Heart right ventricle (tissue), 16 donors: ENCODE measurements around the gene MYO18B. TPM values are rescaled to one million over a fixed set of nuclear protein-coding genes. Genes with fewer than 3 reads are reported as not detected.

ENCODE experiments used
- ATAC-seq, 8 donors: fragments of 200-7000 bp; cut with Tn5 transposase; one replicate each; pipeline ENCODE4 v1.9.1; 2020; ENCODE audit warnings: mild to moderate bottlenecking in 8 of 8, moderate library complexity in 8 of 8, moderate number of reproducible peaks in 1 of 8
- DNase-seq, 2 donors: peaks; one replicate each; pipeline ENCODE4 v3.0.0-alpha.2; 2020
- H3K27ac ChIP-seq, 10 donors: fragments of 200-600 bp; sonication (generic) in 2 of 10; one replicate each; pipeline versions ENCODE4 v1.5.0 to v1.8.0; 2020 to 2022; ENCODE audit warnings: mild to moderate bottlenecking in 3 of 10
- H3K27me3 ChIP-seq, 7 donors: fragments of 200-600 bp; one replicate each; pipeline ENCODE4 v1.8.0; 2021 to 2022; ENCODE audit warnings: mild to moderate bottlenecking in 2 of 7
- H3K36me3 ChIP-seq, 9 donors: fragments of 200-600 bp; sonication (generic) in 1 of 9; one replicate each; pipeline versions ENCODE4 v1.5.0 to v1.8.0; 2020 to 2022; ENCODE audit warnings: mild to moderate bottlenecking in 2 of 9
- H3K4me1 ChIP-seq, 9 donors: fragments of 200-600 bp; sonication (generic) in 1 of 9; one replicate each; pipeline versions ENCODE4 v1.5.0 to v1.8.0; 2020 to 2022; ENCODE audit warnings: mild to moderate bottlenecking in 4 of 9
- H3K4me3 ChIP-seq, 10 donors: fragments of 200-600 bp; sonication (generic) in 2 of 10; one replicate each; pipeline versions ENCODE4 v1.5.0 to v1.8.0; 2020 to 2022; ENCODE audit warnings: mild to moderate bottlenecking in 7 of 10, moderate library complexity in 2 of 10
- H3K9me3 ChIP-seq, 11 donors: fragments of 200-600 bp in 10 of 11; sonication (generic) in 2 of 11; one replicate each; pipeline versions ENCODE4 v1.5.0 to v1.8.0; 2013 to 2022; ENCODE audit warnings: mild to moderate bottlenecking in 2 of 11, control low read depth in 1 of 11, moderate library complexity in 1 of 11
- WGBS, 2 donors: extraction: QIAGEN DNeasy Blood & Tissue Kit; methylation state at CpG; one replicate each; pipeline ENCODE4 v1.1.7; 2013; ENCODE audit warnings: inconsistent platforms in 1 of 2; 5-methylcytosine and 5-hydroxymethylcytosine counted together
- intact Hi-C, 10 donors: fragments of 100-400 bp; cut with DNase I; formaldehyde crosslinking; loops; one replicate each; pipeline versions ENCODE4 v1.11.1 to v1.14.2; 2022
- polyA plus RNA-seq, 2 donors: library from polyadenylated mRNA; stranded (reverse); fragments of 200-250 nt; gene quantifications; one replicate each; pipeline ENCODE4 v1.2.3, GENCODE V29; 2013
- total RNA-seq, 10 donors: library from RNA; stranded (reverse); fragmentation: NEBNext Ultra II Directional in 3 of 10; extraction: Animal tissue kit (Norgen Biotek cat#: 25700) in 3 of 10; gene quantifications; one replicate each; pipeline versions ENCODE4 v1.2.1 to v1.2.4, GENCODE V29; 2021 to 2023
- TF ChIP-seq, protein P1 (sequence below), 9 donors: fragments of 200-600 bp; sonication (generic) in 2 of 9; IDR thresholded peaks; one replicate each; pipeline versions ENCODE4 v1.5.0 to v1.8.0; 2021 to 2022; ENCODE audit warnings: antibody characterized with exemption in 9 of 9, mild to moderate bottlenecking in 5 of 9, moderate library complexity in 1 of 9
- donor health status: Arrhythmogenic right ventricular cardiomyopathy.
- donor health status: ischemic (EF 13 %, LVEDD 7.1; RV severe dilation, severe dysfunction).
- donor health status: healthy with polysubstance abuse.
- donor health status: DM: no; HTN: yes; CAD: no.
- donor health status: DM: no; HTN: no; CAD: no.
- donor health status: ischemic (EF 25% LVEDD 6.9; RV normal size, moderate dysfunction).
- donor health status: ischemic (EF 25% LVEDD 5.7; RV mildly dilated, moderate dysfunction).
- donor health status: healthy.
- donor health status: DM: yes; HTN: yes; CAD: no.
- donor health status: Ischemic cardiomyopathy.
- donor health status: ischemic (EF 35%, LVEDD 5.7; RV mildly dilated, moderate dysfunction).
- donor health status: nonischemic (EF 11% LVEDD 7.7; RV severe dilation, severe dysfunction).
- donor health status: DM: yes; HTN: yes; CAD: no.
- donor health status: PGD.
- donor health status: ischemic (EF 29% LVEDD 5.4; RV normal size, mild dysfunction).
- donor health status: nonischemic (EF 23%, LVEDD 6.1; RV moderate dilation, normal function).

The MYO18B gene
- total and polyA plus RNA-seq, 12 donors = 111 to 407 (median 210) TPM

DNA sequence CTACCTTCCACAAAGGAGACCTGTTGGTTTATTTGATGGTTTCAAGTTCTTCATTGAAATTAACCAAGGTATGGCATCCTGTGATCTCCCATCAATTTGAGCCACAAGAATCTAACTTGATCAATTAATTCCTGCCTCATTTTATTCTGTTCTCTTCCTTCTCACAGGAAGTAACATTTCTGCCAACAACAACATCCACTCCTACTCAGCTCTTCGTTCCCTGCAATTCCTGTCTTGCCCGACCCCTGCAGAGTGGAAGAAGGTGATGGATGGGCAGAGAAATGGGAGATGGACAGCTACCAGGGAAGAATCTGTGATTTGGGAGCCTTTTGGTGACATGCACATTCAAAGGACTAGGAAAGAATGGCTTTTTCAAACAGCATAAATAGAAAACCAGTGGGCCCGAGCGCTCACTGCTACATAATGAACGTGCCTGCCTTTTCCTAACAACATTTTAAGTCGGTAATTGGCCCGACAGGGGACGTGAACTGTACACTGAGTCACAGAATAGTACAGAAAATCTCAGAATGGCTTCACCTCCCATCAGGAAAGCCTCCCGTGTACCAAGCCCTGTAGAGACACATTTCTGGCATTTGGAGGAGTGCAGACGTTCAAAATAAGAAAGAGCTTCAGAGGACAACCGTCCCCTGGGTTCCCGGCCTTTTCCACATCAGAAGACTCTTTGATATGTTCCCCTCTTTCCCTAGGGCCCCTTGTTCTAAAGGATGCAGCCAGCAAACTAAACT is 314.6 kb downstream of the MYO18B start:
- TF ChIP-seq, protein P1, sequence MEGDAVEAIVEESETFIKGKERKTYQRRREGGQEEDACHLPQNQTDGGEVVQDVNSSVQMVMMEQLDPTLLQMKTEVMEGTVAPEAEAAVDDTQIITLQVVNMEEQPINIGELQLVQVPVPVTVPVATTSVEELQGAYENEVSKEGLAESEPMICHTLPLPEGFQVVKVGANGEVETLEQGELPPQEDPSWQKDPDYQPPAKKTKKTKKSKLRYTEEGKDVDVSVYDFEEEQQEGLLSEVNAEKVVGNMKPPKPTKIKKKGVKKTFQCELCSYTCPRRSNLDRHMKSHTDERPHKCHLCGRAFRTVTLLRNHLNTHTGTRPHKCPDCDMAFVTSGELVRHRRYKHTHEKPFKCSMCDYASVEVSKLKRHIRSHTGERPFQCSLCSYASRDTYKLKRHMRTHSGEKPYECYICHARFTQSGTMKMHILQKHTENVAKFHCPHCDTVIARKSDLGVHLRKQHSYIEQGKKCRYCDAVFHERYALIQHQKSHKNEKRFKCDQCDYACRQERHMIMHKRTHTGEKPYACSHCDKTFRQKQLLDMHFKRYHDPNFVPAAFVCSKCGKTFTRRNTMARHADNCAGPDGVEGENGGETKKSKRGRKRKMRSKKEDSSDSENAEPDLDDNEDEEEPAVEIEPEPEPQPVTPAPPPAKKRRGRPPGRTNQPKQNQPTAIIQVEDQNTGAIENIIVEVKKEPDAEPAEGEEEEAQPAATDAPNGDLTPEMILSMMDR (IDR thresholded peaks at IDR 0.05) = no peak
- intact Hi-C loops = no loop called here
- Histone ChIP-seq H3K36me3 (peaks cover 0 to 17% (median 0%) of the 10 kb centered on the region in 9 donors), H3K27me3 (peaks cover 0 to 13% (median 0%) of the 10 kb centered on the region in 7 donors), H3K4me1 (no peaks in the 10 kb centered on the region), H3K9me3 (no peaks in the 10 kb centered on the region), H3K4me3 (no peak overlapping the region), H3K27ac (no peak overlapping the region)
- WGBS, 2 donors = 71 to 76% methylated on average over 12 of the region's 12 CpGs
- DNase-seq (no peak), ATAC-seq (no peak)

DNA sequence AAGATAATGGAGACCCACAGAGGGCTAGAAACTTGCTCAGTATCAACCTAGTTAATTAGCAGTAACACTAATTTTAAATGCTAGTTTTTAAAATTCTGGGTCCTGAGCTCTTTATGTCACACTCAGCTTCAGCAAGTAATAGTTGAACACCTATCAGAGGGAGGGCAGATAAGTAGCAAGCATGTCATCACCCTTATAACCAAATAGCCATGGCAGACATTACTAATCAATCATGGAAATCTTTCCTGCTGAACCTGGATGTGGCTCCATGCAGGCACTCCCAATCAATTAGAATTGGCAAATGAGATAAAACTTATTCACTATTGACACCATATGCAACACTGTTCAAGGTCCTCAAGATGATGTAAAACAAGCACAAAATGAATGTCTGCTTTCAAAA is 315.7 kb downstream of the MYO18B start:
- TF ChIP-seq, protein P1 (IDR thresholded peaks at IDR 0.05) = no peak
- Histone ChIP-seq H3K4me3 (no peak overlapping the region), H3K4me1 (no peaks in the 10 kb centered on the region), H3K9me3 (no peaks in the 10 kb centered on the region), H3K36me3 (peaks cover 0 to 17% (median 0%) of the 10 kb centered on the region in 9 donors), H3K27ac (no peak overlapping the region), H3K27me3 (peaks cover 0 to 13% (median 0%) of the 10 kb centered on the region in 7 donors)
- intact Hi-C loops = no loop called here
- DNase-seq = no peak
- ATAC-seq = no peak

DNA sequence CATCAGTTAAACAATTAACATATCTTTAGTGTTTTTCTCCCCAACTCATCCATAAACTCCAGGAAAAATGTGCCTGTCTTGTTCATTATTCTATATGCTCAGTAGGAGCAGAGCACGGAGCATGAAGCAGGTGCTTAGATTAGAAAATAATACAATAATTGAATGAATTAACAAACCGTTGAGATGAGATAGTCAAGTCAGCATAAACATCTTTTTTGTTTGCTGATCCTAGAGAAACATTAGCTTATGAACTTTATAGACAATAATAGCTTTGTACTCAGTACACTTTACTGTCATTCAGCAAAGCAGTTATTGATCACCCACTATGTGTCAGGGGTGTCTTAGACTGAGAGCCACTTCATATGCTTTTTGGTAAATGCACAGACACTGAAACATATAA is 322.1 kb downstream of the MYO18B start:
- H3K9me3 ChIP-seq = no peaks in the 10 kb centered on the region
- no peak for DNase-seq
- no peak for ATAC-seq

DNA sequence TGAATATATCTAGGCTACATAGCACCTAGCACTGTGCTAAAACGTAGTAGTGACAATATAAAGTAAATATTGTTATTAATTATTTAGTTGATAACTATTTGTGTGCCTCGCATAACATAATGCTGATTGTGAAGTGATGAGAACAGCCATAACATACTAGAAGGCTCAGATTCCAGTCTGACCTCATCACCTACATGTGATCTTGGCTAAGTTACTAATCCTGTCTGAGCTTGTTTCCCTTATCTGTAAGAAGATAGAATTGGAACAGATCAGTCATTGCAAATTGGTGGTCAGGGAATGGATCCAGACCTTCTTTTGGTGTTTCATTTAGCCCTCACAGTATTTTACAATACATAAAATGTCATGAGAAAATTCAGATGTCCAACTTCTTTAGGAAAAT is 323.9 kb downstream of the MYO18B start:
- Histone ChIP-seq H3K9me3 (no peaks in the 10 kb centered on the region), H3K27ac (peak overlapping the region in 1 of 10 donors; percentile 9), H3K4me1 (peaks cover 0 to 24% (median 8%) of the 10 kb centered on the region in 9 donors), H3K4me3 (no peak overlapping the region), H3K27me3 (peaks cover 0 to 14% (median 0%) of the 10 kb centered on the region in 7 donors), H3K36me3 (no peaks in the 10 kb centered on the region)
- ATAC-seq = peak in 3 of 8 donors; percentile 54 to 78 (median 64)
- no peak for DNase-seq
- TF ChIP-seq, protein P1 (IDR thresholded peaks at IDR 0.05) = no peak
- intact Hi-C loops = no loop called here
- WGBS, 2 donors = 22 to 25% methylated on average over 2 of the region's 2 CpGs

More for the DNA sequence above, 322.1 kb downstream of the MYO18B start:
- WGBS, 2 donors = 79% methylated on average over 2 of the region's 2 CpGs
- H3K36me3 ChIP-seq = no peaks in the 10 kb centered on the region
- H3K4me1 ChIP-seq = peaks cover 0 to 24% (median 8%) of the 10 kb centered on the region in 9 donors
- intact Hi-C loops = no loop called here
- H3K27ac ChIP-seq = no peak overlapping the region
- peaks cover 0 to 6% (median 0%) of the 10 kb centered on the region in 7 donors for H3K27me3 ChIP-seq
- H3K4me3 ChIP-seq = no peak overlapping the region
- TF ChIP-seq, protein P1 (IDR thresholded peaks at IDR 0.05) = no peak
